Measurements from ENCODE around the gene ZNF705A. TPM values are rescaled to one million over a fixed set of nuclear protein-coding genes. Genes with fewer than 3 reads are reported as not detected.
"Not testable (repeated sequence)": the region's sequence is repeated elsewhere in the genome, so short reads cannot be mapped to it uniquely, and the experiment has no call there.

Gene ZNF705A
- total and polyA plus RNA-seq, 2 donors: not detected

DNA sequence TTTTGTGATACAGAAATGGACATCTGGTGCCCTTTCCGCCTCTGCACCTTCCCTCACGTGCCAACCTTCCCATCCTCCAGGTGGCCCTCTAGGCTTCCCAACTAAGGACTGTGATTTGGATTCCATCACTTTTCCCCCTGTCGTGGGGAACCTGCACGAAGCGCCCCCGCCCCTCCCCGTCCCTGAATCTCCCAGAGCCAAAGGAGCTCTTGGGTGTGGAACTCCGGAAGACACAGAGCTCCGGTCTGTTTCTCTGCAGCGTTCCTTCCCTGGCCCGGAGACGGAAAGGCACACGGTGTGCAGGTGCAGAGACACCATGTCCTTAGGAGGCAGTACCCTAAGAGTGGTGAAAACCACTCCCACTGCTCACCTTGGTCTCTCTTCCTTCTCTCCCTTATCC is 66.8 kb downstream of the ZNF705A start:
- DNase-seq (ENCODE audit: extremely low spot score); H3K4me1 ChIP-seq (ENCODE audit: insufficient read depth); H3K36me3 ChIP-seq (ENCODE audit: insufficient read depth); H3K27ac ChIP-seq (ENCODE audit: low read depth); H3K4me3 ChIP-seq (ENCODE audit: low read depth, low read length): not testable (repeated sequence)
- 85% methylated on average over 13 of the region's 13 CpGs for WGBS

DNA sequence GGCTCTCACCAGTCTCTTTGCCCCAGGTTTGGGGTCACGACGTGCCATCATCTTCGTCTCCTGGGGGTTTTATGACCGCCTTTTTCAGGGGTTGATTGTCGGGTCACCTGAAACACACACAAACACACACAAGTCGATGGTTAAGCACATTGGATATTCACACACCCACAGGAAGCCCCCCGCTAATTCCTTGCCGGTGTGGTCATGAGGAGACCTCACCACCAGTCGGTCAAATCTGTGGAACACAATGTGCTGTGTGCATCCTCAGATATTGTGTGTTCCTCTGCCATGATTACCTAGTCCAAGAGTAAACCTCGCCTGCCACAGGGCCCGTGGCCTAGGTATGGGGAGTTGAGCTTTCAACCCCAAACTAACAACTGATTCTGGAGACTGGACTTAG is 68.0 kb downstream of the ZNF705A start:
- not testable (repeated sequence) for H3K27ac ChIP-seq (ENCODE audit: low read depth); H3K4me3 ChIP-seq (ENCODE audit: low read depth, low read length); DNase-seq (ENCODE audit: extremely low spot score); H3K36me3 ChIP-seq (ENCODE audit: insufficient read depth); H3K4me1 ChIP-seq (ENCODE audit: insufficient read depth)
- WGBS: 95% methylated on average over 11 of the region's 11 CpGs

DNA sequence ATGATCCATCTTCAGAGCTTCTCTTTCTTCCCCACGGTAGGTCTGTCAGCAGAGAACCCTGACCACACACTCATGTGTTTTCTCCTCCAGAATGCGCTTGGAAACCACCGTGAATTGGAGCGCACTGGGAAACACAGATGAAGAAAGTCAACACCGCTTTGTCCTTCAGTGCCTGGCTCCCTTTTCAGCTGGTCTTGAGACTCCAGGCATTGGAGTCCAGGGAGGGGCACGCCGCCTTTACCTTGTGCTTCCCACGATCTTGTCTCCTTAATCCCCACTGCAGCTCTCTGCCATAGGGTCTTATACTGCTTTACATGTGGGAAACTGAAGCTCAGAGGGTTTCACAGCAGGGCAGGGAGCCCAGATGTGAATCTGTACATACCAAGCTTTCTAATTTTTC is 69.5 kb downstream of the ZNF705A start:
- Histone ChIP-seq H3K4me3 (ENCODE audit: low read depth, low read length) (no peak overlapping the region), H3K27ac (ENCODE audit: low read depth) (no peak overlapping the region), H3K36me3 (ENCODE audit: insufficient read depth) (no peaks in the 10 kb centered on the region), H3K4me1 (ENCODE audit: insufficient read depth) (no peaks in the 10 kb centered on the region)
- WGBS: 88% methylated on average over 8 of the region's 8 CpGs
- no peak for DNase-seq (ENCODE audit: extremely low spot score)

DNA sequence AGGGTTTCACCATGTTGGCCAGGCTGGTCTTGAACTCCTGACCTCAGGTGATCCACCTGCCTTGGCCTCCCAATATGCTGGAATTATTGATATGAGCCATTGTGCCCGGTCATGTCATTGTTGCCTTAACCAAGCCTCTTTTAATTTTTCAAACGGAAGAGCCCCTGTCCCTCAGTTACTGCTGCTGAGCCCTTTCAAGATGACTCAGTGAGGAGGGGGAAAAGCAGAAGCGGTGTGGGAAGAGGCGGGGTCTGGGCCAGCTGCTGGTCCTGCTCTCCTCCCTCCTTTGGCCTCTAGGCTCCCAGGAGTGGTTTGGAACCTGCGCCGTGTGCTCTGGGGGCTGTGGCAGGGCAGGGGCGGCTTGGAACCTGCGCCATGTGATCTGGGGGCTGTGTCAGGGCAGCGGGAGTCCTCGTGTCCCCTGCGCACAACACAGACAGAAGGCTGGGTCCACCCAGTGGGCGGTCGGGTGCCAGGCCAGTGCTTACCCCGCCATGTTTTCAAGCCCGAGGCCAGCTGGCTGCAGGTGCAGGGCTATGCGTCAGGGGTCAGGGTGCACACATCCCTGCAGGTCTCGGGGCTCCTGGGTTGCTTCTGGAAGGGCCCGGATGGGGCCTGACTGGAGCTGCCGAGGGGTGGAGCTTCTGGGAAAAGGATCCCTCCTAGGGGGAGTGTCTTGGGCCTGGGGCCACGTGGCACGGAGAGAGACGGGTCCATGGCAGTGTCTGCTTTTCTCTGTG is 70.3 kb downstream of the ZNF705A start, which contains the start of gene FAM90A1:
FAM90A1 (minus strand) TSS at position 627 of the 740 bp plus-strand sequence. CDS start 2,786 bp downstream, outside the sequence.
- 45% methylated on average over 22 of the region's 22 CpGs for WGBS
- H3K4me1 ChIP-seq (ENCODE audit: insufficient read depth); DNase-seq (ENCODE audit: extremely low spot score): not testable (repeated sequence)

DNA sequence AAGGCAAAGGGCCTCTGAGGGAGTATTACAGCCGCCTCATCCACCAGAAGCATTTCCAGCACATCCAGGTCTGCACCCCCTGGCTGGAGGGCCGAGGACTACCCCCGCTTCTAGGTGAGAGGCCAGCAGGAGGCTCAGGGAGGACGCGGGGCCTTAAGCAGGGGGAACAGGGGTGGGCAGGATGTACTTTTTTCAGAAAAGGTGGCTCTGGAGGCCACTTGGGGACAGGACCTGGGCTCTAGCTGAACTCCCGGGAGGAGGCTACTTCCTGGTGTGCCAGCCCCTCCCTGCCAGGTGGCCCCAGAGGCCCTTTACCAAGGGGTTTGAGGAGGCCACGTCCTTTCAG is 70.9 kb downstream of the ZNF705A start:
- peak overlapping the region; percentile 9 for H3K4me3 ChIP-seq (ENCODE audit: low read depth, low read length)
- H3K4me1 ChIP-seq (ENCODE audit: insufficient read depth); DNase-seq (ENCODE audit: extremely low spot score); H3K27ac ChIP-seq (ENCODE audit: low read depth); H3K36me3 ChIP-seq (ENCODE audit: insufficient read depth): not testable (repeated sequence)
- WGBS: 43% methylated on average over 7 of the region's 7 CpGs

More for the DNA sequence above, 70.3 kb downstream of the ZNF705A start, which contains the start of gene FAM90A1:
- H3K36me3 ChIP-seq (ENCODE audit: insufficient read depth); H3K27ac ChIP-seq (ENCODE audit: low read depth): not testable (repeated sequence)
- peak within 1 kb of the TSS; percentile 9 for H3K4me3 ChIP-seq (ENCODE audit: low read depth, low read length)

DNA sequence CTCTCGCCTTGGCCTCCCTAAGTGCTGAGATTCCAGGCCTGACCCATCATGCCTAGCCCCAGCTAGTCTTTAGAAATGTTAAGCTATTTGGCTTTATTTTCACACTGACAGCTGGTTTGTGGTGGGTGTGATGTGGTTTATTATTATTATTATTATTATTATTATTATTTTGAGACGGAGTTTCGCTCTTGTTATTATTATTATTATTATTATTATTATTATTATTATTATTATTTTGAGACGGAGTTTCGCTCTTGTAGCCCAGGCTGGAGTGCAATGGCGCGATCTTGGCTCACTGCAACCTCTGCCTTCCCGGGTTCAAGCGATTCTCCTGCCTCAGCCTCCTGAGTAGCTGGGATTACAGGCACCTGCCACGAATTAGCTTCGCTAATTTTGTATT is 71.8 kb downstream of the ZNF705A start:
- DNase-seq (ENCODE audit: extremely low spot score); H3K4me3 ChIP-seq (ENCODE audit: low read depth, low read length); H3K36me3 ChIP-seq (ENCODE audit: insufficient read depth); H3K4me1 ChIP-seq (ENCODE audit: insufficient read depth); H3K27ac ChIP-seq (ENCODE audit: low read depth): not testable (repeated sequence)
- WGBS: 94% methylated on average over 11 of the region's 11 CpGs

DNA sequence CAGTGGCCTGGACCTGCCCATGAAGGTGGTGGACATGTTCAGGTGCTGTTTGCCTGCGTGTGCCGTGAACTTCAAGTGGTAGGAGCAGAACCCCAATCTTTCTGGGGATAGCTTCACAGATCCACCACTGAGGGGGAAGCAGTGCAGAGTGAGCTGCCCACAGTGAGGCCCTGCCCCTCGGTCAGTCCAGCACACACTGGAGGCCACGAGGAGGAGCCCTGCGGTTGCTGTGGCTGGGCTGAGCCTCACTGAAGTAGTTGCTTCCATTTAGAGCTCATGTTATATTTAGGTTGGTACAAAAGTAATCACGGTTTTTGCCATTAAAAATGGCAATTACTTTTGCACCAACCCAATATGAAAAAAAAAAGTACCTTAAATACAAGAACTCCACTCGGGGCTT is 72.7 kb downstream of the ZNF705A start:
- DNase-seq (ENCODE audit: extremely low spot score); H3K4me3 ChIP-seq (ENCODE audit: low read depth, low read length): not testable (repeated sequence)
- 54% methylated on average over 7 of the region's 7 CpGs for WGBS

More for the DNA sequence above, 72.7 kb downstream of the ZNF705A start:
- H3K4me1 ChIP-seq (ENCODE audit: insufficient read depth); H3K27ac ChIP-seq (ENCODE audit: low read depth); H3K36me3 ChIP-seq (ENCODE audit: insufficient read depth): not testable (repeated sequence)

Other genes with a start within 250 kb of the ZNF705A start
- 76.9 TPM for gene SLC2A3, start 220.8 kb upstream of the ZNF705A start, total RNA-seq
- gene SLC2A3, start 220.8 kb upstream of the ZNF705A start, polyA plus RNA-seq: 21.7 TPM
- gene FOXJ2, start 124.3 kb upstream of the ZNF705A start, total RNA-seq: 11.2 TPM
- 21.5 TPM for gene FOXJ2, start 124.3 kb upstream of the ZNF705A start, polyA plus RNA-seq
- 7.0 TPM for gene C3AR1, start 90.7 kb upstream of the ZNF705A start, total RNA-seq
- 13.3 TPM for gene C3AR1, start 90.7 kb upstream of the ZNF705A start, polyA plus RNA-seq
- gene NECAP1, start 74.7 kb upstream of the ZNF705A start, total RNA-seq: 40.9 TPM
- 19.7 TPM for gene NECAP1, start 74.7 kb upstream of the ZNF705A start, polyA plus RNA-seq
- gene CLEC4A, start 33.4 kb upstream of the ZNF705A start, total RNA-seq: 2.1 TPM
- 2.6 TPM for gene CLEC4A, start 33.4 kb upstream of the ZNF705A start, polyA plus RNA-seq
- not detected for gene FAM90A1, start 70.6 kb downstream of the ZNF705A start, total RNA-seq
- 0.16 TPM for gene FAM90A1, start 70.6 kb downstream of the ZNF705A start, polyA plus RNA-seq

All from urinary bladder (tissue), 4 donors.